Pulmonary artery endothelial cell (primary cell): ENCODE results near the gene PTGES3L. TPM values are rescaled to one million over a fixed set of nuclear protein-coding genes. Genes with fewer than 3 reads are reported as not detected.

Experiments
- DNase-seq: peaks from one replicate; pipeline ENCODE4 v3.0.0-alpha.2; 2011; ENCODE audit warnings: low read depth, low spot score
- total RNA-seq: library from RNA; depleted of rRNA; stranded (reverse); fragments of >200 nt; gene quantifications from 2 replicates; pipeline ENCODE4 v1.2.3, GENCODE V29; 2014

The PTGES3L gene
- total RNA-seq = 0.26 TPM in 1 of 2 replicates, not detected in the other

GRCh38 chr17:42979511-42980273 is at the start of gene PTGES3L:
TSS of gene PTGES3L (minus strand) at chr17:42980080. CDS start at chr17:42980053, 27 bp downstream.
- DNase-seq = no peak

GRCh38 chr17:43028221-43028861 is 48.5 kb upstream of the PTGES3L start:
- no peak for DNase-seq

GRCh38 chr17:43027091-43028032 is 47.5 kb upstream of the PTGES3L start:
- no peak for DNase-seq

GRCh38 chr17:43026595-43026994 is 46.7 kb upstream of the PTGES3L start:
- no peak for DNase-seq

GRCh38 chr17:43025766-43026537 is 46.1 kb upstream of the PTGES3L start:
- DNase-seq = no peak

- no peak for DNase-seq
These were observed 45.4 kb upstream of the PTGES3L start for GRCh38 chr17:43025290-43025657.

- DNase-seq = peak; percentile 84
These were observed 44.8 kb upstream of the PTGES3L start, which contains the start of gene RND2 for GRCh38 chr17:43024407-43025289. TSS of gene RND2 (plus strand) at chr17:43025231. CDS start at chr17:43025348, 117 bp downstream.

GRCh38 chr17:43021741-43022512 is 42.0 kb upstream of the PTGES3L start, which contains the start of gene VAT1:
TSS of gene VAT1 (minus strand) at chr17:43022385. CDS start at chr17:43022322, 63 bp downstream.
- no peak for DNase-seq

- no peak for DNase-seq
These were observed 41.2 kb upstream of the PTGES3L start for GRCh38 chr17:43020789-43021740.

- DNase-seq = no peak
These were observed 40.2 kb upstream of the PTGES3L start for GRCh38 chr17:43020030-43020621.

GRCh38 chr17:43019418-43019817 is 39.5 kb upstream of the PTGES3L start:
- no peak for DNase-seq

- DNase-seq = no peak
These were observed 39.1 kb upstream of the PTGES3L start for GRCh38 chr17:43018932-43019331.

GRCh38 chr17:43018008-43018853 is 38.4 kb upstream of the PTGES3L start:
- no peak for DNase-seq

- no peak for DNase-seq
These were observed 36.3 kb upstream of the PTGES3L start for GRCh38 chr17:43016216-43016615.

- DNase-seq = peak; percentile 32
These were observed 35.7 kb upstream of the PTGES3L start for GRCh38 chr17:43015579-43015978.
